Right lobe of liver (tissue), 4 donors: ENCODE measurements around the gene GMPPB.

Source experiments
- POLR2A ChIP-seq: fragments of 450-650 bp; IDR thresholded peaks from one replicate; pipeline ENCODE4 v1.6.1; 2017; ENCODE audit warnings: antibody characterized with exemption, mild to moderate bottlenecking
- TF ChIP-seq, protein P1 (sequence below), 4 donors: fragments of 200-600 bp in 3 of 4; fragments of 450-650 bp in 1 of 4; IDR thresholded peaks; one replicate each; pipeline versions ENCODE4 v1.5.1 to v1.8.0; 2016 to 2022; ENCODE audit warnings: antibody characterized with exemption in 4 of 4, mild to moderate bottlenecking in 2 of 4
- donor health status: DM: no; HTN: no; CAD: no.
- donor health status: DM: no; HTN: no; CAD: no.
- donor health status: DM: no; HTN: yes; CAD: no.

DNA sequence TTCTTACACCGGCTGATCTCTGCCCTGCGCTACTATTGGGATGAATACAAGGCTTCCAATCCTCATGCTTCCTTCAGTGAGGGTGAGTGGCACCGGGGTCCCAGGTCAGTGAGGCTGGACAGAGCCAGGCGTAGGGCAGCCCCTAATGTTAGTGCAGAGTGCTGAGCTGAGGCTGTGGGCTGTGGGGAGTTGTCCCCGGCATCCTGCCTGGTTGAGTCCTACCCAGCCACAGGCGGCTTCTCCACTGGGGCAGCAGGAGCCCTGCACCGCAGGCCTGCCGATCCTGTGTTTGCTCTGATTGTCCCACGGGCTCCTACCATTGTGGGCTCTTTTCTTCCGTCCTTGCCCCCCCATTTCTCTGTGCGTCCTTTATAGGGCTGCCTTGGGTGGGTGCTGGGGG lies 21.1 kb downstream of the GMPPB start:
- no peak for TF ChIP-seq POLR2A
- TF ChIP-seq, protein P1, sequence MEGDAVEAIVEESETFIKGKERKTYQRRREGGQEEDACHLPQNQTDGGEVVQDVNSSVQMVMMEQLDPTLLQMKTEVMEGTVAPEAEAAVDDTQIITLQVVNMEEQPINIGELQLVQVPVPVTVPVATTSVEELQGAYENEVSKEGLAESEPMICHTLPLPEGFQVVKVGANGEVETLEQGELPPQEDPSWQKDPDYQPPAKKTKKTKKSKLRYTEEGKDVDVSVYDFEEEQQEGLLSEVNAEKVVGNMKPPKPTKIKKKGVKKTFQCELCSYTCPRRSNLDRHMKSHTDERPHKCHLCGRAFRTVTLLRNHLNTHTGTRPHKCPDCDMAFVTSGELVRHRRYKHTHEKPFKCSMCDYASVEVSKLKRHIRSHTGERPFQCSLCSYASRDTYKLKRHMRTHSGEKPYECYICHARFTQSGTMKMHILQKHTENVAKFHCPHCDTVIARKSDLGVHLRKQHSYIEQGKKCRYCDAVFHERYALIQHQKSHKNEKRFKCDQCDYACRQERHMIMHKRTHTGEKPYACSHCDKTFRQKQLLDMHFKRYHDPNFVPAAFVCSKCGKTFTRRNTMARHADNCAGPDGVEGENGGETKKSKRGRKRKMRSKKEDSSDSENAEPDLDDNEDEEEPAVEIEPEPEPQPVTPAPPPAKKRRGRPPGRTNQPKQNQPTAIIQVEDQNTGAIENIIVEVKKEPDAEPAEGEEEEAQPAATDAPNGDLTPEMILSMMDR (IDR thresholded peaks at IDR 0.05): no peak
